Tibial nerve (tissue), 3 donors: ENCODE results near the gene ARL5A.

Experiments
- CTCF ChIP-seq, 5 experiments: fragments of 200-600 bp in 3 of 5; fragments of 450-650 bp in 2 of 5; sonication (generic) in 3 of 5; IDR thresholded peaks; one replicate each; pipeline ENCODE4 v1.5.1; 2016 to 2019; ENCODE audit warnings: antibody characterized with exemption in 5 of 5, mild to moderate bottlenecking in 3 of 5, moderate library complexity in 2 of 5
- POLR2A ChIP-seq, 2 donors: fragments of 450-650 bp; IDR thresholded peaks; one replicate each; pipeline ENCODE4 v1.6.1; 2017; ENCODE audit warnings: antibody characterized with exemption in 2 of 2, mild to moderate bottlenecking in 2 of 2, moderate library complexity in 2 of 2

- TF ChIP-seq CTCF (IDR thresholded peaks at IDR 0.05) (no peak), POLR2A (IDR thresholded peaks at IDR 0.05) (no peak)
These were observed 1.5 kb downstream of the ARL5A start for GRCh38 chr2:151826737-151827157.
